Neural progenitor cell (in vitro differentiated cells): ENCODE measurements around the gene MPZL3. TPM values are rescaled to one million over a fixed set of nuclear protein-coding genes. Genes with fewer than 3 reads are reported as not detected.

Source experiments
- DNase-seq: peaks from one replicate; pipeline ENCODE4 v3.0.0-alpha.2; 2016; ENCODE audit warnings: low spot score
- H2AFZ ChIP-seq: fragments of 200-600 bp; sonication (generic); replicated peaks from 2 replicates; pipeline ENCODE4 v1.6.1; 2016; ENCODE audit warnings: antibody characterized with exemption
- H3F3A ChIP-seq: fragments of 200-600 bp; sonication (generic); 2 replicates; pipeline ENCODE4 v1.6.1; 2016; ENCODE audit warnings: antibody characterized with exemption, low read depth
- H3K27ac ChIP-seq: fragments of 200-600 bp; sonication (generic); 2 replicates; pipeline ENCODE4 v1.5.1; 2016; ENCODE audit warnings: mild to moderate bottlenecking
- H3K27me3 ChIP-seq: fragments of 200-600 bp; sonication (generic); 2 replicates; pipeline ENCODE4 v1.6.1; 2016; ENCODE audit warnings: mild to moderate bottlenecking, moderate library complexity
- H3K36me3 ChIP-seq: fragments of 200-600 bp; sonication (generic); 2 replicates; pipeline ENCODE4 v1.5.1; 2016
- H3K4me1 ChIP-seq: fragments of 200-600 bp; sonication (generic); 2 replicates; pipeline ENCODE4 v1.6.1; 2016; ENCODE audit warnings: mixed run types
- H3K4me2 ChIP-seq: fragments of 200-600 bp; sonication (generic); 2 replicates; pipeline ENCODE4 v1.6.1; 2016
- H3K4me3 ChIP-seq: fragments of 200-600 bp; sonication (generic); 2 replicates; pipeline ENCODE4 v1.5.1; 2016
- H3K79me2 ChIP-seq: fragments of 200-600 bp; sonication (generic); 2 replicates; pipeline ENCODE4 v1.6.1; 2016; ENCODE audit warnings: low read depth
- H3K9ac ChIP-seq: fragments of 200-600 bp; sonication (generic); 2 replicates; pipeline ENCODE4 v1.6.1; 2016
- H3K9me3 ChIP-seq: fragments of 200-600 bp; sonication (generic); 2 replicates; pipeline ENCODE4 v1.5.1; 2016; ENCODE audit warnings: low read depth
- H4K20me1 ChIP-seq: fragments of 200-600 bp; sonication (generic); 2 replicates; pipeline ENCODE4 v1.6.1; 2016; ENCODE audit warnings: low read depth
- H3K27ac Mint-ChIP-seq: 3 replicates; pipeline ENCODE4 v1.8.0; 2021; ENCODE audit warnings: mixed read lengths
- H3K27me3 Mint-ChIP-seq: 2 replicates; pipeline ENCODE4 v1.8.0; 2022; ENCODE audit warnings: low read depth, mild to moderate bottlenecking, inconsistent platforms, moderate library complexity, mixed read lengths; ENCODE audit not compliant: insufficient read depth
- H3K36me3 Mint-ChIP-seq: 3 replicates; pipeline ENCODE4 v1.8.0; 2021; ENCODE audit warnings: mixed read lengths
- H3K4me1 Mint-ChIP-seq: 3 replicates; pipeline ENCODE4 v1.8.0; 2021; ENCODE audit warnings: mixed read lengths
- H3K4me3 Mint-ChIP-seq: 3 replicates; pipeline ENCODE4 v1.8.0; 2021; ENCODE audit warnings: mild to moderate bottlenecking, moderate library complexity, mixed read lengths
- H3K9me3 Mint-ChIP-seq: 3 replicates; pipeline ENCODE4 v1.8.0; 2020; ENCODE audit warnings: mixed read lengths
- EZH2 ChIP-seq: fragments of 200-600 bp; sonication (generic); IDR thresholded peaks from 2 replicates; pipeline ENCODE4 v1.6.1; 2017; ENCODE audit warnings: antibody characterized with exemption, mild to moderate bottlenecking, moderate library complexity
- EZH2phosphoT487 ChIP-seq: fragments of 200-600 bp; sonication (generic); IDR thresholded peaks from 2 replicates; pipeline ENCODE4 v1.6.1; 2017; ENCODE audit warnings: antibody characterized with exemption
- total RNA-seq: library from RNA; depleted of rRNA; stranded (reverse); fragments of >200 nt; gene quantifications from 2 replicates; pipeline ENCODE4 v1.2.3, GENCODE V29; 2015; ENCODE audit warnings: low replicate concordance
- TF ChIP-seq, protein P1 (sequence below): fragments of 200-600 bp; sonication (generic); IDR thresholded peaks from 2 replicates; pipeline ENCODE4 v1.5.1; 2017; ENCODE audit warnings: antibody characterized with exemption, mild to moderate bottlenecking

The MPZL3 gene
- total RNA-seq, 1 donor from 2014 or later, result 5.7 TPM

DNA sequence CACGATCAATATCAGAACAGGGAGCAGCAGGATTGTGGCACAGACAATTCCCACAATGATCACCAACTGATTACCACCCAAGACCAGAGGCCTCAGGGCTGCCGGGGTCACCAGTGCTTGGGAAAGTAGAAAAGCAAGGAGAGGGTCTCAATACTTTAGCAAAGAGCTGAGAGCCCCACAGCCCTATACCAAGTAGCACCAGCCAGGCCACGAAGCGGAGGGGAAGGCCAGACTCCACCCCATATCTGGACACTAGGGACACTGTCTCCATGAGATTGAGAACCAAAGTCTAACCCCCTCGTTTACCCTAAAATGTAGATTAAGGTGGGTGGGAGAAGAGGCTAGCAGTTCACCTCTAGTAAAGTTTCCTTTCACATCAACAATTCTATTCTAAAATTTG lies 51.7 kb downstream of the MPZL3 start:
- H3K36me3 Mint-ChIP-seq, result no peaks in the 10 kb centered on the region

DNA sequence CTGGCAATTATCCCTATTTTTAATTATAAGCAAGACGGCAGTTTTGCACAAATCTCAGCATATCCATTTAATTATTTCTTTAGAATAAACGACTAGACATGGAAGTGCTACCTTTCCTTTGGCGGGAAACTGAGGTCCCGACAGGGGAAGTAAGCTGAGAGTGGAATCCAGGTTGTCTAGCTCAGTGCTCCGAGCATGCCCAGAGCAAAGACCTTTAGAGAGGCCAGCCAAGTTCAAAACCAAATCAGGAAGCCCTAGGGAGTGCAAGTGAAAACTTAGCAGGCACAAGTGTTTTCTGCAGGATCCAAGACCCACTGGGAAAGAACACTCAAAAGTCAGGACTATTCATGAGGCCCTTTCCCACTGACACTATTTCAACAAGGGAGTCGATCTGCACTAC lies 53.0 kb downstream of the MPZL3 start:
- Mint-ChIP-seq H3K4me3 (no peak overlapping the region), H3K27me3 (peaks cover 6% of the 10 kb centered on the region), H3K36me3 (no peaks in the 10 kb centered on the region), H3K27ac (no peak overlapping the region), H3K9me3 (no peaks in the 10 kb centered on the region), H3K4me1 (peaks cover 2% of the 10 kb centered on the region)
- Histone ChIP-seq H3K4me1 (peaks cover 5% of the 10 kb centered on the region), H4K20me1 (no peaks in the 10 kb centered on the region), H3K9me3 (no peaks in the 10 kb centered on the region), H3K27ac (no peak overlapping the region), H3K79me2 (no peaks in the 10 kb centered on the region), H2AFZ (no peak overlapping the region), H3F3A (no peaks in the 10 kb centered on the region), H3K36me3 (no peaks in the 10 kb centered on the region), H3K9ac (no peak overlapping the region), H3K4me3 (no peak overlapping the region), H3K27me3 (no peaks in the 10 kb centered on the region), H3K4me2 (no peak overlapping the region)
- DNase-seq, result no peak
- TF ChIP-seq EZH2, result no peak
- TF ChIP-seq, protein P1, sequence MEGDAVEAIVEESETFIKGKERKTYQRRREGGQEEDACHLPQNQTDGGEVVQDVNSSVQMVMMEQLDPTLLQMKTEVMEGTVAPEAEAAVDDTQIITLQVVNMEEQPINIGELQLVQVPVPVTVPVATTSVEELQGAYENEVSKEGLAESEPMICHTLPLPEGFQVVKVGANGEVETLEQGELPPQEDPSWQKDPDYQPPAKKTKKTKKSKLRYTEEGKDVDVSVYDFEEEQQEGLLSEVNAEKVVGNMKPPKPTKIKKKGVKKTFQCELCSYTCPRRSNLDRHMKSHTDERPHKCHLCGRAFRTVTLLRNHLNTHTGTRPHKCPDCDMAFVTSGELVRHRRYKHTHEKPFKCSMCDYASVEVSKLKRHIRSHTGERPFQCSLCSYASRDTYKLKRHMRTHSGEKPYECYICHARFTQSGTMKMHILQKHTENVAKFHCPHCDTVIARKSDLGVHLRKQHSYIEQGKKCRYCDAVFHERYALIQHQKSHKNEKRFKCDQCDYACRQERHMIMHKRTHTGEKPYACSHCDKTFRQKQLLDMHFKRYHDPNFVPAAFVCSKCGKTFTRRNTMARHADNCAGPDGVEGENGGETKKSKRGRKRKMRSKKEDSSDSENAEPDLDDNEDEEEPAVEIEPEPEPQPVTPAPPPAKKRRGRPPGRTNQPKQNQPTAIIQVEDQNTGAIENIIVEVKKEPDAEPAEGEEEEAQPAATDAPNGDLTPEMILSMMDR, result no peak
- no peak for TF ChIP-seq EZH2phosphoT487

More for the DNA sequence above, 51.7 kb downstream of the MPZL3 start:
- Histone ChIP-seq H3K27me3 (no peaks in the 10 kb centered on the region), H3F3A (no peaks in the 10 kb centered on the region), H3K4me1 (no peaks in the 10 kb centered on the region), H4K20me1 (no peaks in the 10 kb centered on the region), H3K9me3 (no peaks in the 10 kb centered on the region), H3K27ac (no peak overlapping the region), H2AFZ (no peak overlapping the region), H3K79me2 (no peaks in the 10 kb centered on the region), H3K36me3 (no peaks in the 10 kb centered on the region), H3K9ac (no peak overlapping the region), H3K4me3 (no peak overlapping the region), H3K4me2 (no peak overlapping the region)
- Mint-ChIP-seq H3K27ac (no peak overlapping the region), H3K9me3 (no peaks in the 10 kb centered on the region), H3K27me3 (peaks cover 6% of the 10 kb centered on the region), H3K4me1 (peaks cover 2% of the 10 kb centered on the region), H3K4me3 (no peak overlapping the region)
- TF ChIP-seq EZH2, result no peak
- DNase-seq, result no peak

DNA sequence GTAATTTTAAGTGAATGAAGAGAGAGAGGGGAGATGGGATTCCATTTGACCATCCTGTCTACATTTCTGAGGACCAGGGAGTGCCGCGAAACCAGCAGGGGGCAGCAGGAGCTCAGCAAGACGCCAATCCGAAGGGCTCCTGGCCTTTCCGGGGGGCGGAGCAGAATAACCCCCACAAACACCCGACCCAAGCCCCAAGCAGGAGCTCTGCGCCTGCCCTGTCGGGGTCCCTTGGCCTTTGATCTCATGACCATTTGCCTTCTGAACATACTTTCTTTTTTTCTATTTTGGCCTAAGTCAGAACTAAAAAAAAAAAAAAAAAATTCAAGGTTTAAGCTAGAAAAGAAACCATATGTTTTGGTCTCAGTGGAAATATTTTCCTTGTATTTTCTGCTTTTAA lies 53.8 kb downstream of the MPZL3 start:
- Mint-ChIP-seq H3K4me3 (no peak overlapping the region), H3K9me3 (no peaks in the 10 kb centered on the region)
- H3K9ac ChIP-seq, result no peak overlapping the region

More for the DNA sequence above, 53.8 kb downstream of the MPZL3 start:
- H3K4me2 ChIP-seq, result peak overlapping the region; percentile 57
- H2AFZ ChIP-seq, result peak overlapping the region; percentile 96
- H4K20me1 ChIP-seq, result no peaks in the 10 kb centered on the region
- peak; percentile 82 for DNase-seq
- Mint-ChIP-seq H3K4me1 (peaks cover 2% of the 10 kb centered on the region), H3K36me3 (no peaks in the 10 kb centered on the region), H3K27me3 (peaks cover 6% of the 10 kb centered on the region), H3K27ac (no peak overlapping the region)
- H3F3A ChIP-seq, result no peaks in the 10 kb centered on the region
- no peaks in the 10 kb centered on the region for H3K36me3 ChIP-seq
- H3K79me2 ChIP-seq, result no peaks in the 10 kb centered on the region
- no peak overlapping the region for H3K27ac ChIP-seq
- no peaks in the 10 kb centered on the region for H3K9me3 ChIP-seq
- no peaks in the 10 kb centered on the region for H3K27me3 ChIP-seq
- TF ChIP-seq EZH2, result no peak
- TF ChIP-seq, protein P1, result peak; percentile 86
- H3K4me1 ChIP-seq, result peaks cover 5% of the 10 kb centered on the region
- H3K4me3 ChIP-seq, result no peak overlapping the region
